ENCODE results near the gene EEPD1.

GRCh38 chr7:36186359-36187121 lies 33.5 kb downstream of the EEPD1 start:
- TF ChIP-seq CTCF (IDR thresholded peaks at IDR 0.05) (no peak), POLR2A (IDR thresholded peaks at IDR 0.05) (no peak)

All from Peyer's patch (tissue), 4 donors.